Subcutaneous abdominal adipose tissue (tissue), 5 donors: ENCODE data around the gene CADPS.

Experiments
- H3K27ac ChIP-seq: one replicate; pipeline ENCODE4 v1.7.0; 2013; ENCODE audit warnings: low read depth, mild to moderate bottlenecking, inconsistent platforms, low read length, moderate library complexity
- H3K27me3 ChIP-seq, 5 donors: one replicate each; pipeline ENCODE4 v1.7.0; 2013; ENCODE audit warnings: low read length in 5 of 5, inconsistent platforms in 1 of 5; ENCODE audit not compliant: control insufficient read depth in 5 of 5, insufficient read depth in 4 of 5
- H3K36me3 ChIP-seq, 5 donors: one replicate each; pipeline ENCODE4 v1.7.0; 2013; ENCODE audit warnings: low read length in 5 of 5; ENCODE audit not compliant: control insufficient read depth in 5 of 5, insufficient read depth in 5 of 5
- H3K4me1 ChIP-seq, 5 donors: one replicate each; pipeline ENCODE4 v1.7.0; 2013; ENCODE audit warnings: low read length in 5 of 5, mild to moderate bottlenecking in 3 of 5, moderate library complexity in 1 of 5; ENCODE audit not compliant: control insufficient read depth in 5 of 5, insufficient read depth in 5 of 5
- H3K4me3 ChIP-seq, 5 donors: one replicate each; pipeline ENCODE4 v1.7.0; 2013; ENCODE audit warnings: low read length in 5 of 5, low read depth in 1 of 5
- H3K9ac ChIP-seq, 5 donors: one replicate each; pipeline ENCODE4 v1.7.0; 2013; ENCODE audit warnings: low read length in 5 of 5, mild to moderate bottlenecking in 4 of 5, moderate library complexity in 3 of 5
- H3K9me3 ChIP-seq, 5 donors: one replicate each; pipeline ENCODE4 v1.7.0; 2013; ENCODE audit warnings: low read length in 5 of 5; ENCODE audit not compliant: control insufficient read depth in 5 of 5
- donor health status: healthy.
- donor health status: healthy.
- donor health status: healthy.
- donor health status: healthy.
- donor health status: healthy.

Gene CADPS

GRCh38 chr3:62898530-62899496, 23.6 kb upstream of the CADPS start:
- no peak overlapping the region for H3K9ac ChIP-seq
- H3K4me3 ChIP-seq = no peak overlapping the region
- peaks cover 0 to 3% (median 0%) of the 10 kb centered on the region in 5 donors for H3K27me3 ChIP-seq
- no peak overlapping the region for H3K27ac ChIP-seq
- H3K4me1 ChIP-seq = no peaks in the 10 kb centered on the region
- H3K9me3 ChIP-seq = no peaks in the 10 kb centered on the region
- H3K36me3 ChIP-seq = no peaks in the 10 kb centered on the region

- Histone ChIP-seq H3K36me3 (no peaks in the 10 kb centered on the region), H3K9me3 (no peaks in the 10 kb centered on the region), H3K27ac (no peak overlapping the region), H3K9ac (no peak overlapping the region), H3K27me3 (peaks cover 0 to 3% (median 0%) of the 10 kb centered on the region in 5 donors), H3K4me3 (no peak overlapping the region), H3K4me1 (no peaks in the 10 kb centered on the region)
Observed at GRCh38 chr3:62895901-62896300, 20.7 kb upstream of the CADPS start.

- no peaks in the 10 kb centered on the region for H3K9me3 ChIP-seq
- no peak overlapping the region for H3K27ac ChIP-seq
- H3K4me3 ChIP-seq = no peak overlapping the region
Observed at GRCh38 chr3:62892951-62893350, 17.7 kb upstream of the CADPS start.

GRCh38 chr3:62892045-62892444, 16.8 kb upstream of the CADPS start:
- Histone ChIP-seq H3K27me3 (peaks cover 0 to 3% (median 0%) of the 10 kb centered on the region in 5 donors), H3K27ac (no peak overlapping the region), H3K9me3 (no peaks in the 10 kb centered on the region), H3K36me3 (no peaks in the 10 kb centered on the region), H3K9ac (no peak overlapping the region), H3K4me3 (no peak overlapping the region), H3K4me1 (no peaks in the 10 kb centered on the region)

More at GRCh38 chr3:62892951-62893350, 17.7 kb upstream of the CADPS start:
- peaks cover 0 to 3% (median 0%) of the 10 kb centered on the region in 5 donors for H3K27me3 ChIP-seq
- H3K9ac ChIP-seq = no peak overlapping the region
- H3K4me1 ChIP-seq = no peaks in the 10 kb centered on the region
- H3K36me3 ChIP-seq = no peaks in the 10 kb centered on the region

GRCh38 chr3:62888778-62889177, 13.6 kb upstream of the CADPS start:
- Histone ChIP-seq H3K9ac (no peak overlapping the region), H3K4me1 (no peaks in the 10 kb centered on the region), H3K4me3 (no peak overlapping the region), H3K27ac (no peak overlapping the region), H3K27me3 (no peaks in the 10 kb centered on the region), H3K36me3 (no peaks in the 10 kb centered on the region), H3K9me3 (no peaks in the 10 kb centered on the region)

GRCh38 chr3:62888180-62888579, 13.0 kb upstream of the CADPS start:
- H3K27ac ChIP-seq = no peak overlapping the region
- no peak overlapping the region for H3K4me3 ChIP-seq
- H3K4me1 ChIP-seq = no peaks in the 10 kb centered on the region
- H3K36me3 ChIP-seq = no peaks in the 10 kb centered on the region
- no peaks in the 10 kb centered on the region for H3K9me3 ChIP-seq
- H3K9ac ChIP-seq = no peak overlapping the region
- H3K27me3 ChIP-seq = no peaks in the 10 kb centered on the region

- Histone ChIP-seq H3K27me3 (peaks cover 0 to 3% (median 0%) of the 10 kb centered on the region in 5 donors), H3K27ac (no peak overlapping the region), H3K4me1 (no peaks in the 10 kb centered on the region)
Observed at GRCh38 chr3:62885136-62885535, 9.9 kb upstream of the CADPS start.

GRCh38 chr3:62884096-62884870, 9.1 kb upstream of the CADPS start:
- Histone ChIP-seq H3K9ac (no peak overlapping the region), H3K4me3 (no peak overlapping the region), H3K9me3 (no peaks in the 10 kb centered on the region), H3K36me3 (no peaks in the 10 kb centered on the region), H3K27ac (no peak overlapping the region), H3K27me3 (peaks cover 0 to 3% (median 0%) of the 10 kb centered on the region in 5 donors), H3K4me1 (no peaks in the 10 kb centered on the region)

More at GRCh38 chr3:62885136-62885535, 9.9 kb upstream of the CADPS start:
- H3K36me3 ChIP-seq = no peaks in the 10 kb centered on the region
- no peak overlapping the region for H3K9ac ChIP-seq
- no peak overlapping the region for H3K4me3 ChIP-seq
- H3K9me3 ChIP-seq = no peaks in the 10 kb centered on the region

GRCh38 chr3:62882676-62883200, 7.5 kb upstream of the CADPS start:
- H3K27me3 ChIP-seq = peaks cover 0 to 6% (median 0%) of the 10 kb centered on the region in 5 donors
- no peak overlapping the region for H3K27ac ChIP-seq
- H3K4me3 ChIP-seq = no peak overlapping the region
- no peak overlapping the region for H3K9ac ChIP-seq
- no peaks in the 10 kb centered on the region for H3K9me3 ChIP-seq
- H3K4me1 ChIP-seq = no peaks in the 10 kb centered on the region
- no peaks in the 10 kb centered on the region for H3K36me3 ChIP-seq
